Immature natural killer cell (primary cell): ENCODE measurements around the gene RALGPS1. TPM values are rescaled to one million over a fixed set of nuclear protein-coding genes. Genes with fewer than 3 reads are reported as not detected.
A peak's percentile ranks its signal among the peaks of the same experiment; 100 is the strongest.

Experiments
- DNase-seq, 3 donors: peaks; one replicate each; pipeline ENCODE4 v3.0.0; 2022; ENCODE audit warnings: mixed read lengths in 1 of 3
- H3K27ac Mint-ChIP-seq, 6 donors: one replicate each; pipeline ENCODE4 v1.8.0; 2020; ENCODE audit warnings: mixed read lengths in 6 of 6, mild to moderate bottlenecking in 5 of 6, inconsistent platforms in 4 of 6, moderate library complexity in 3 of 6
- H3K27me3 Mint-ChIP-seq, 3 donors: one replicate each; pipeline ENCODE4 v1.8.0; 2020 to 2021; ENCODE audit warnings: low read depth in 3 of 3, mild to moderate bottlenecking in 3 of 3, mixed read lengths in 3 of 3, moderate library complexity in 3 of 3, inconsistent platforms in 1 of 3
- H3K36me3 Mint-ChIP-seq, 3 donors: one replicate each; pipeline ENCODE4 v1.8.0; 2020; ENCODE audit warnings: mixed read lengths in 3 of 3, inconsistent platforms in 2 of 3, mild to moderate bottlenecking in 2 of 3
- H3K4me1 Mint-ChIP-seq, 2 donors: one replicate each; pipeline ENCODE4 v1.8.0; 2020; ENCODE audit warnings: inconsistent platforms in 2 of 2, mild to moderate bottlenecking in 2 of 2, mixed read lengths in 2 of 2, moderate library complexity in 1 of 2
- H3K4me3 Mint-ChIP-seq, 5 donors: one replicate each; pipeline ENCODE4 v1.8.0; 2020; ENCODE audit warnings: mild to moderate bottlenecking in 5 of 5, mixed read lengths in 5 of 5, inconsistent platforms in 3 of 5, moderate library complexity in 3 of 5
- H3K9me3 Mint-ChIP-seq, 6 donors: one replicate each; pipeline ENCODE4 v1.8.0; 2020; ENCODE audit warnings: mild to moderate bottlenecking in 6 of 6, mixed read lengths in 6 of 6, inconsistent platforms in 4 of 6, moderate library complexity in 3 of 6
- polyA plus RNA-seq, 3 donors: library from polyadenylated mRNA; unstranded; fragments of 300-500 nt; fragmentation: Illumina TruSeq; gene quantifications; one replicate each; pipeline ENCODE4 v1.2.3, GENCODE V29; 2021

The RALGPS1 gene
- polyA plus RNA-seq, 3 donors from 2014 or later: 2.6 to 3.4 (median 2.9) TPM

DNA sequence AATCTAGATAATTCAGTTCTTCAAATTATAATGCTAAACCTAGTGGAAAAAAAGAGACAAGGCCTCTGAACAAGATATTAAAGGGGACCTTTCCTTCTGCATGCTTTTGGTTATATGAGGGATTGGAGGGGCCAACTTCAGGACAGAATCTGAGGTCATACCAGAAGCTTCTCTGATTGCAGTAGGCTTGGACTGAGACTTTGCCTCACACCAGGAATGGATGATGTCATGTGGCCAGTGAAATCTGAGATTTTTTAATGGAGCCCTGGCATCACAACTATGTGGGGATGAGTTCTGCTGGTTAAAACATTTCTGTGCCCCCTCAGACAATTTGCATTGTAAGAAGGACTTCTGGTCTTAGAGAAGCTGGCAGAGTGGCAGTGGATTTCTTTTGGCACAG is 119.2 kb downstream of the RALGPS1 start:
- Mint-ChIP-seq H3K4me3 (no peak overlapping the region), H3K36me3 (peaks cover 4 to 17% (median 5%) of the 10 kb centered on the region in 3 donors), H3K4me1 (no peaks in the 10 kb centered on the region), H3K9me3 (no peaks in the 10 kb centered on the region), H3K27ac (no peak overlapping the region), H3K27me3 (no peaks in the 10 kb centered on the region)
- no peak for DNase-seq

DNA sequence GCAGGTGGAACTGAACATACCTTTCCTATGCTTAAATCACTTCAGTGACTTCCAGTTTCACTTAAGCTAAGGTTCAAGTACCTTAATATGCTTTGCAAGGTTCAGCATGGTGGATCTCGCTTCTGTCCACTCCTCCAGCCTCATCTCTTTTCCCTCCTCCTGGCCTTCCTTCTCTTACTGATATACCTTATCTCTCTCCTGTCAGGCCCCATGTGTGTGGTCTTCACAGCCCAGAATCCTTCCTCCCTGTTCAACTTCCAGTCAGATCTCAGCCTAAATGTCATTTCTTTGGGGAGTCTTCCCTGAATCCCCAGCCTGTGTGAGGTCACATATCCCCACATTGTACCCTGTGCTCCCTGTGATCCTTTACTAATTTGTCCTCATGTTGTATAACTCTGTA is 120.1 kb downstream of the RALGPS1 start:
- H3K9me3 Mint-ChIP-seq: no peaks in the 10 kb centered on the region
- no peaks in the 10 kb centered on the region for H3K4me1 Mint-ChIP-seq
- H3K36me3 Mint-ChIP-seq: peaks cover 4 to 17% (median 5%) of the 10 kb centered on the region in 3 donors
- H3K4me3 Mint-ChIP-seq: no peak overlapping the region
- no peak overlapping the region for H3K27ac Mint-ChIP-seq
- DNase-seq: no peak
- H3K27me3 Mint-ChIP-seq: no peaks in the 10 kb centered on the region

DNA sequence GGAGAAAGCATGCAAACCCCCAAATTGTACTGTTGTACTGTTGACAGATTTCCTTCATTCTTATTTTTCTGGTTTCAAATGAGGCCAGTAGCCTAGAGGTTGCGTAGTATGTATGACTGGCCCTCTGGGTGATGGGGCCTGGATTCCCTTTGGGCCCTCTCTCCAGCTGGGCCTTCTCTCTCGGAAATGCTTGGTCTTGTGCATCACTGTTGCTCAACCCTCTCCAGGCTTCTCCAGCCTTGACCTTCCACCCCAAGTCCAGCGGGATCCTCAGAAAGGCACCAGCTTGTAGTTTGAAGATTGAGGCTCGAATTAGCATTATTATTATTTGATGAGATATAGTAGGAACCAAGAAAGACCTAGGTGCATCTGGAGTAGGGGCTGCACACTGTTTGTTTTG is 120.8 kb downstream of the RALGPS1 start:
- H3K9me3 Mint-ChIP-seq: no peaks in the 10 kb centered on the region
- no peak overlapping the region for H3K4me3 Mint-ChIP-seq
- H3K4me1 Mint-ChIP-seq: no peaks in the 10 kb centered on the region
- no peak for DNase-seq
- H3K27me3 Mint-ChIP-seq: no peaks in the 10 kb centered on the region
- peak overlapping the region in 1 of 6 donors; percentile 25 for H3K27ac Mint-ChIP-seq
- peaks cover 4 to 13% (median 5%) of the 10 kb centered on the region in 3 donors for H3K36me3 Mint-ChIP-seq

DNA sequence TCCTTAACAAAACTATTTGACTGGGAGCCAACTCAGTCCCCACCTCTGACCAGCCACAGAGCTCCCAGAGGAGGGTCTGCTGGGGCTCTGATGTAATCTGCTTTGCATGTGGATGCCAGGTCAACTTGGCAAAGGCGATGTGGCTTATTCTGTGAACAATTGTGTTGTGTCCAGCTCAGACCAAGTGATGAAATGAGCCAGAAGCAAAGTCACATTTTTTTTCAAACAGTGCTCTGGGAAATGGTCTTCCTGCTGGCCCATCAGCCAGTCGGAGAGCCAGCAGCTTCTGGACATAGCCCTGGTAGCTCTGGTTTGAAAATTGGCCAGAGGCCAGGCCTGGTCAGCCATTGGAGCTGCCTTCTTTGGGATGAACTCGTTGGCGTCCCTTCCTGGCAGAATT is 121.4 kb downstream of the RALGPS1 start:
- no peak for DNase-seq
- Mint-ChIP-seq H3K27ac (no peak overlapping the region), H3K36me3 (peaks cover 4 to 13% (median 5%) of the 10 kb centered on the region in 3 donors), H3K27me3 (no peaks in the 10 kb centered on the region), H3K9me3 (no peaks in the 10 kb centered on the region), H3K4me3 (no peak overlapping the region), H3K4me1 (no peaks in the 10 kb centered on the region)

DNA sequence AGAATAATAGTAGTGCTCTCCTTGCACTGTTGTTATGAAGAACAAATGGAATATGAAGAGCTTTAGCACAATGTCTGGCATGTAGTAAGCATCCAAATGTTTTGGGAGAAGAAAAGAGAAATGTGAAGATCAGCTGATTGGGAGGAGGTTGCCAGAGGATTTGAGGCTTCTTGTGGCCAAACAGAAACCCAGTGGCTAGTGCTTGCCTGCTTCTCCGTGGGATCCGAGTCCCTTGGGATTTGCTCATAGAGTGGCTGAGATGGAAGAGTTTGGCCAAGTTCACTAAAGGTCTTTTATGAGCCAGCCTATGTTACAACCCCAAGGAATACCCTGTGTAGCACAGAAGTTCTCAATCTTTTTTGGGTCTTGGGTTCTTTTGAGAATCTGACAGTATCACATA is 121.9 kb downstream of the RALGPS1 start:
- DNase-seq: no peak
- H3K36me3 Mint-ChIP-seq: peaks cover 4 to 13% (median 5%) of the 10 kb centered on the region in 3 donors
- no peak overlapping the region for H3K4me3 Mint-ChIP-seq
- H3K27me3 Mint-ChIP-seq: no peaks in the 10 kb centered on the region
- H3K4me1 Mint-ChIP-seq: no peaks in the 10 kb centered on the region
- H3K9me3 Mint-ChIP-seq: no peaks in the 10 kb centered on the region
- peak overlapping the region in 1 of 6 donors; percentile 5 for H3K27ac Mint-ChIP-seq

DNA sequence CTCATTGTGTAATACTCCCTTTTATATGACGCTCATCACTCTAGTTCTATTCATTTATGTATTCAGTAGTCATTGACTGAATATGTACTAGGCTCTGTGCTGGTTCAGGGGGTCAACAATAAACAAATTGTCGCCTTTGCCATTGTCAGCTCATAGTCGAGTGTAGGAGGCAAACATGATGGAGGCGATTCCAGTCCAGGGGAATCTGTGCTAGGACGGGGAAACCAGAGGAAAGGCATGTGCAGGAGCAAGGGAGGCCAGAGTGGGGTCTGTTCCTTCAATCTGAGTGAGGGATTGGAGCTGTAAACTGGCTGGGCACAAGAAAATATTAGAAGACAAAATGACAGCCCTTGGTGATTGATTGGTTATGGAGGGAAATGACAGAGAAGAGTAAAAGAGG is 123.9 kb downstream of the RALGPS1 start:
- Mint-ChIP-seq H3K9me3 (no peaks in the 10 kb centered on the region), H3K27ac (no peak overlapping the region), H3K4me1 (no peaks in the 10 kb centered on the region), H3K36me3 (peaks cover 4 to 21% (median 5%) of the 10 kb centered on the region in 3 donors), H3K27me3 (no peaks in the 10 kb centered on the region), H3K4me3 (no peak overlapping the region)
- DNase-seq: no peak

DNA sequence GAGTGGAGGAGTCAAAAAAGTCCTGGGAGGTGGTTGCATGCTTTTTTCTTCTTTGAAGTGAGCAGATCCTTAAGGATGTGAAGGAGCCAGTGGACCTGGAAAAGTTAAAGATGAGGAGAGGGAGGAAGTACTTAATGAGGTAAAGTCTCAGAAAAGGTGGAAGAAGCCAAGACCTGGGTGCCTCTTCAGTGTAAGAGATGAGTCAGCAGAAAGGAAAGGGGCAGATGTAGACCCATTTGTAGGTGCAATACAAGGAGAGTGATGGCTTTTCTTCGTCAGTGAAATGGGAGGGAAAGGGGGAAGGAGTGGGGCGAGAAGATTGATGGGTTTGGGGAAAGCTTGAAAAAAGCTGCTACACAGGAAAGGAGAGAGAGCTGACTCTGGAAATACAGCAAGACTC is 124.9 kb downstream of the RALGPS1 start:
- Mint-ChIP-seq H3K36me3 (peaks cover 4 to 21% (median 5%) of the 10 kb centered on the region in 3 donors), H3K4me3 (no peak overlapping the region), H3K27ac (no peak overlapping the region), H3K4me1 (no peaks in the 10 kb centered on the region), H3K9me3 (no peaks in the 10 kb centered on the region), H3K27me3 (no peaks in the 10 kb centered on the region)
- no peak for DNase-seq

DNA sequence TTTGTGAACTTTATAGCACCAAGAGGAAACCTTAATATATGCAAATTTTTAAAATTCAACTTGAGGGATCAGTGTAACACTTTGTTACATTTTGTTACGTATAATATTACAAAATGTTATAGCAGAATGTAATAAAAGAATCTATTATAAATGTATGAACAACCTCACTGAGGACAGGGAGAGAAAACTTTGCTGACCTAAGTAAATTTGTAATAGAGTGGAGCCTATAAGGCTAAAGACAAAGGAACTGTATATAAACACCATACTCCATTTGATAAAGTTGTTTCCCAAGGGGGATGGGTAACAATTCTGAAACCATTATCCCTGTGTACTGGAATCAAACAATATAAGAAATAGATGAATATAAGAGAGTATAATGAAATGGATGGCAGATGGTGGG is 130.6 kb downstream of the RALGPS1 start:
- DNase-seq: no peak
- Mint-ChIP-seq H3K9me3 (peaks cover 0 to 1% (median 0%) of the 10 kb centered on the region in 6 donors), H3K4me3 (no peak overlapping the region), H3K36me3 (peaks cover 0 to 11% (median 0%) of the 10 kb centered on the region in 3 donors), H3K4me1 (peaks cover 22 to 24% of the 10 kb centered on the region in 2 donors), H3K27ac (no peak overlapping the region), H3K27me3 (no peaks in the 10 kb centered on the region)

DNA sequence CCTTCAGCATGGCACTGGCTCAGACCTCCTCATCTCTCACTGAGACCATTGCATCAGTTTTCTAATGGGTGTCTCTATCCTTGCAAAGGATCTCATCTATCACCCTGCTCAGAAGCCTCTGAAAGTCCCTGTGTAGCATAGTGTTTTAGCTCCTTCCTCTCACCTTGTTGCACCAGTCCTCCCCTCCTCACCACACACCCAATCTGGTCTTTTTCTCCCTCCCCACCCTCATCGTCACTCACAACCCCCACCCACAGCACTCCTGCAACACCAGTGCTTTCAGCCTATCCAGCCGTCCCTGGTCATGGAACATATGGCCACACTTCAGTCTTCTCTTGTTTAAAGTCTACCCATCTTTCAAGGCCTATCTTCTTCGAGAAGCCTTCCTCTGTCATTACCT is 133.4 kb downstream of the RALGPS1 start:
- Mint-ChIP-seq H3K27ac (peak overlapping the region in 4 of 6 donors; percentile 44 to 85 (median 64)), H3K4me1 (peaks cover 22 to 28% of the 10 kb centered on the region in 2 donors), H3K9me3 (peaks cover 0 to 1% (median 0%) of the 10 kb centered on the region in 6 donors), H3K27me3 (peaks cover 0 to 3% (median 0%) of the 10 kb centered on the region in 3 donors), H3K36me3 (peaks cover 0 to 13% (median 4%) of the 10 kb centered on the region in 3 donors), H3K4me3 (peak overlapping the region in 2 of 5 donors; percentile 4 to 59)
- no peak for DNase-seq

DNA sequence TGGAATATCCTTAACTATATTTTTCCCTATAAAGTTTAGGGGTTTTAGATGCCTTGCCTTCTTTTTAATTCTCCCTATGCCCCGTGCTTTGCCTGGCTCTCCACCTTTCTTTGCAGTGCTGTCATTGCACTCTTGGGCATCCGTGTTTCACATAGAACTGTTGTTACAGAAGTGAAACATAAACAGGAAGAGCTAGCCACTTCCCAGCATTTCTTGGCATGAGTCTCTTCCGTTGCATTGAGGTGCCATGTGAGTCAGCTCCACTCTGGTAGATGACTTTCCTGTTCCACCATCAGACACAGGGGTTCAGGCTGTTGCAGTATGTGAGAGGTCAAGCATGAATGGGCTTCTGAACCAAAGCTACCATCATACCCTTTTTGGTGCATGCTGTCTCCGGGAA is 134.5 kb downstream of the RALGPS1 start:
- Mint-ChIP-seq H3K4me1 (peaks cover 22 to 28% of the 10 kb centered on the region in 2 donors), H3K27me3 (peaks cover 0 to 3% (median 0%) of the 10 kb centered on the region in 3 donors), H3K36me3 (peaks cover 0 to 11% (median 11%) of the 10 kb centered on the region in 3 donors), H3K9me3 (peaks cover 0 to 1% (median 0%) of the 10 kb centered on the region in 6 donors), H3K27ac (peak overlapping the region; percentile 50 to 81 (median 64)), H3K4me3 (peak overlapping the region; percentile 65 to 83 (median 77))
- peak; percentile 20 to 43 (median 22) for DNase-seq

DNA sequence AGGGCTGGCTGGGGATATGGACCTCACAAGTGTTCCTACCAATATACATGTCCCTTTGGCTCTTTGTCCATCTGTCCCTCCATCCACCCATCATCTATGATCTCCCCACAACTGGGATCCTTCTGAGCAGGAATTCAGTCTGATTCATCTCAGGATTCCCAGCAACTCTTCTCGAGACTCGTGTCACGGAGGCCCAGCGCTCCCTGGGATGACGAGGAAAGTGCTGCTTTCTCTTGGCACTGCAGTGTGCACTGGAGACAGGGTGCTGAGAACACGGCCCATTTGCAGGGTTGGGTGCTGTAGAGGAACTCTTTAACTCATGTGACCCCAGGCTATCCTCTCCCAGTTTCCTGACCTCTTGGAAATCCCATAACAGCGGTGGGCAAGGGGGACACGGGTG is 135.0 kb downstream of the RALGPS1 start:
- H3K9me3 Mint-ChIP-seq: peaks cover 0 to 1% (median 0%) of the 10 kb centered on the region in 6 donors
- peaks cover 0 to 3% (median 0%) of the 10 kb centered on the region in 3 donors for H3K27me3 Mint-ChIP-seq
- no peak for DNase-seq
- peaks cover 22 to 28% of the 10 kb centered on the region in 2 donors for H3K4me1 Mint-ChIP-seq
- peak overlapping the region in 2 of 6 donors; percentile 24 to 36 for H3K27ac Mint-ChIP-seq
- peak overlapping the region in 2 of 5 donors; percentile 26 to 69 for H3K4me3 Mint-ChIP-seq
- H3K36me3 Mint-ChIP-seq: peaks cover 0 to 12% (median 11%) of the 10 kb centered on the region in 3 donors

DNA sequence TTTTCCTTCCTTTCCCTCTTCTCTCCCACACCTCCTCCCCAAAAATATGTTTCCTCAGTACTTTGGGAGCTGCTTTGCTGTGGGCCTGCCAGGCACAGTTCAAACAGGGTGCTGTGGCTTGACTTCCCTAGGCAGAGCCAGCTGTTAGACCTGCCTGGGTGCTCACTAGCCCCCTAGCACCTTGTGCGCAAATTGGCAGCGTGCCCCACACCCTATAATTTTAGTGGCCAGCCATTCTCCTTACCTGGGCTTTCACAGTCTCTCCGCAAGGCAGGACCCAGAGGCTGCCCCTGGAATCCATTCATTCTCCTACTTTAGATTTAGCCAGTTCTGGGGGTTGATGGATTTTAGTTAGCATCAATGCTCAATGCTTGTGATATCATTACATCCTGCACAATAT is 135.6 kb downstream of the RALGPS1 start:
- Mint-ChIP-seq H3K4me3 (no peak overlapping the region), H3K36me3 (peaks cover 0 to 12% (median 11%) of the 10 kb centered on the region in 3 donors)

DNA sequence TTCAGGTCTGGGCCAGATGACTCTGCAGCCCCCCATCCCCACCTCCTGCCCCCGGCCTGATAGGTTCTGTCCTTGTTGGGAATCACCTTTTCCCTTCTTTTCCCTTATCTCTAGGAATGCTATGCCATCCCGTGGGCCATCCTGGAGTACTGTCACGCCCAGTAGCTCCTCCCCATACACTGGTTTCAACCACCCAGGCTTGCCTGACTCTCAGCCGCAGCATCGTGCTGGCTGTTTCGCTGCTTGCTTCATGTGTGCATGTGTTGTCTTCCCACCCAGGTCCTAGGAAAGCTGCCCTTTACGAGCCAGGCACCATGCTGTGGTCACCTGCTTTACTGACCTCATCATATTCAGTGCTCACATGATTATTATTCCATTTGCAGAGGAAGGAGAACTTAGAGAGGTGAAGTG is 136.0 kb downstream of the RALGPS1 start:
- Mint-ChIP-seq H3K9me3 (no peaks in the 10 kb centered on the region), H3K4me3 (no peak overlapping the region), H3K4me1 (peaks cover 22 to 28% of the 10 kb centered on the region in 2 donors), H3K36me3 (peaks cover 0 to 12% (median 11%) of the 10 kb centered on the region in 3 donors), H3K27me3 (peaks cover 0 to 3% (median 0%) of the 10 kb centered on the region in 3 donors), H3K27ac (peak overlapping the region in 2 of 6 donors; percentile 4 to 17)
- no peak for DNase-seq

More for the DNA sequence above, 135.6 kb downstream of the RALGPS1 start:
- peak overlapping the region in 1 of 6 donors; percentile 48 for H3K27ac Mint-ChIP-seq
- peaks cover 0 to 1% (median 0%) of the 10 kb centered on the region in 6 donors for H3K9me3 Mint-ChIP-seq
- no peak for DNase-seq
- peaks cover 0 to 3% (median 0%) of the 10 kb centered on the region in 3 donors for H3K27me3 Mint-ChIP-seq
- peaks cover 22 to 28% of the 10 kb centered on the region in 2 donors for H3K4me1 Mint-ChIP-seq

DNA sequence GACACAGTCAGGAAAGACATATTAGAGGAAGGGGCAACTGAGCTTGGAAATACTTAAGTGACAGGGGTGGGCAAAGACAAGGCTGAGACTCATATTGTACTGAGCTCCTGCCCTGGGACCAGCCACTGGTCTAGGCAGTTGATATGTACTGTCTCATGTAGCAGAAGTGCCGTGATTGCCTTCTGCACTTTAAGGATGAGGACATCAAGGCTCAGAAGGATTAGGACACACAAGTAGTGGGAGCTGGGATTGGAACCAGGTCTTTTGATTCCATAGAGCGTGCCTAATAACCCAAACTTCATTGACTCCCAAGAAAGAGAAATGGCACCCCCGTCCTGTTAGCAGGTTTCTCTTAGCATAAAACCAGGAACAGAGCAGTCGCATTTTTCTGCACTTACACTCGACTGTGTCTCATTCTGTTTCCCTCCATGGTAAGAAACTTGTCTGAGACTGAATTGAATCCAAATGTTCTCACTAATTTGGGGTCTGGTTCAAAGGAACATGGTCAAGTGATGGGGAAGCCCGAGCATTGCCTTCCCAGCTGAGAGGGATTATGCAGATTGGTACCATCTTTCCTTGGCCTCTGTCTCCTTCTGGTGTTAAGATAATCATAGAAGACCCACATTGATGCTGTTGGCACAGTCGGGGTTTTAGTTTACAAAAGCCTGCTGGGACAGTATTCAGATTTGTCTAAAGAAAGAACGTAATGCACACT is 137.5 kb downstream of the RALGPS1 start:
- H3K4me1 Mint-ChIP-seq: peaks cover 22 to 28% of the 10 kb centered on the region in 2 donors
- H3K36me3 Mint-ChIP-seq: peaks cover 0 to 20% (median 15%) of the 10 kb centered on the region in 3 donors
- no peak overlapping the region for H3K4me3 Mint-ChIP-seq
- no peaks in the 10 kb centered on the region for H3K9me3 Mint-ChIP-seq
- H3K27me3 Mint-ChIP-seq: peaks cover 0 to 3% (median 0%) of the 10 kb centered on the region in 3 donors
- DNase-seq: no peak
- H3K27ac Mint-ChIP-seq: peak overlapping the region in 2 of 6 donors; percentile 13 to 31
